Endothelial cell of umbilical vein (primary cell): ENCODE measurements around the gene SSX2IP. TPM values are rescaled to one million over a fixed set of nuclear protein-coding genes. Genes with fewer than 3 reads are reported as not detected.

Source experiments
- BruUV-seq: library from RNA; stranded (reverse); fragments of 400-500 nt; replicated peaks from 2 replicates; lab custom pipeline; 2021; lab: Mats Ljungman, UMichigan
- CTCF ChIA-PET: fragments of 300-600, 350-600 bp; sonication (Branson Sonifier 250); formaldehyde crosslinking; loops from one replicate; lab custom pipeline; 2021; ENCODE audit warnings: antibody characterized with exemption, inconsistent platforms; lab: Charles Lee
- POLR2A ChIA-PET: fragments of 300-600, 350-600 bp; sonication (Branson Sonifier 250); formaldehyde crosslinking; loops from one replicate; lab custom pipeline; 2021; ENCODE audit warnings: antibody characterized with exemption, inconsistent platforms; lab: Charles Lee
- DNase-seq: peaks from one replicate; pipeline ENCODE4 v3.0.0-alpha.2; 2011; ENCODE audit warnings: low read depth, low spot score
- FAIRE-seq: peaks from 2 replicates; lab custom pipeline; 2011; peaks lifted over from hg19 to GRCh38; lab: Jason Lieb, UNC
- H2AFZ ChIP-seq: 2 replicates; pipeline ENCODE4 v1.6.0; 2012; ENCODE audit warnings: low read depth, low read length, control low read depth, inconsistent platforms
- H3K27ac ChIP-seq: 2 replicates; pipeline ENCODE4 v1.5.1; 2011; ENCODE audit warnings: low read depth, mild to moderate bottlenecking, control low read depth, low read length, moderate library complexity; ENCODE audit not compliant: insufficient read depth
- H3K27me3 ChIP-seq, 2 experiments: 2 replicates each; pipeline versions ENCODE4 v1.6.0 to v1.6.1; 2011; ENCODE audit warnings: low read length in 2 of 2, mixed read lengths in 1 of 2; ENCODE audit not compliant: control insufficient read depth in 2 of 2, insufficient read depth in 2 of 2
- H3K36me3 ChIP-seq, 2 experiments: 2 replicates in 1 of 2; 3 replicates in 1 of 2; pipeline ENCODE4 v1.5.1; 2011; ENCODE audit warnings: low read length in 2 of 2, mild to moderate bottlenecking in 1 of 2, moderate library complexity in 1 of 2; ENCODE audit not compliant: control insufficient read depth in 2 of 2, insufficient read depth in 2 of 2; ENCODE audit errors: extremely low read depth in 1 of 2
- H3K4me1 ChIP-seq: 3 replicates; pipeline ENCODE4 v1.5.1; 2011; ENCODE audit warnings: mild to moderate bottlenecking, low read length; ENCODE audit not compliant: control insufficient read depth, insufficient read depth; ENCODE audit errors: extremely low read depth
- H3K4me2 ChIP-seq: 2 replicates; pipeline ENCODE4 v1.6.1; 2011; ENCODE audit warnings: low read length, control low read depth, mixed read lengths; ENCODE audit not compliant: insufficient read depth
- H3K4me3 ChIP-seq, 3 experiments: fragments of 200-600 bp in 1 of 3; sonication (generic), shearing (Covaris generic) in 1 of 3; replicated peaks in 1 of 3; 2 replicates each; pipeline ENCODE4 v1.5.1; 2011 to 2016; ENCODE audit warnings: control low read depth in 3 of 3, low read length in 3 of 3, mild to moderate bottlenecking in 2 of 3, inconsistent platforms in 1 of 3, low read depth in 1 of 3, moderate library complexity in 1 of 3; ENCODE audit not compliant: insufficient read depth in 1 of 3
- H3K79me2 ChIP-seq: 2 replicates; pipeline ENCODE4 v1.6.0; 2012; ENCODE audit warnings: low read length, inconsistent platforms; ENCODE audit not compliant: control insufficient read depth, insufficient read depth
- H3K9ac ChIP-seq: replicated peaks from 2 replicates; pipeline ENCODE3; 2011; ENCODE audit warnings: low read length, control low read depth; ENCODE audit not compliant: insufficient read depth; ENCODE audit errors: extremely low read depth
- H3K9me1 ChIP-seq: replicated peaks from 3 replicates; pipeline ENCODE4 v1.6.0; 2011; ENCODE audit warnings: mild to moderate bottlenecking, low read length; ENCODE audit not compliant: control insufficient read depth, insufficient read depth; ENCODE audit errors: extremely low read depth
- H3K9me3 ChIP-seq: replicated peaks from 2 replicates; pipeline ENCODE4 v1.5.1; 2012; ENCODE audit warnings: low read length, inconsistent platforms; ENCODE audit not compliant: control insufficient read depth, insufficient read depth
- H4K20me1 ChIP-seq: replicated peaks from 2 replicates; pipeline ENCODE3; 2011; ENCODE audit warnings: mild to moderate bottlenecking, low read length; ENCODE audit not compliant: control insufficient read depth, insufficient read depth; ENCODE audit errors: extremely low read depth
- EZH2 ChIP-seq: IDR thresholded peaks from 2 replicates; pipeline ENCODE4 v1.6.1; 2012; ENCODE audit warnings: borderline replicate concordance, low read depth, mild to moderate bottlenecking, moderate library complexity, low read length, inconsistent platforms; ENCODE audit not compliant: severe bottlenecking
- FOS ChIP-seq: IDR thresholded peaks from 2 replicates; pipeline ENCODE4 v1.6.1; 2011; ENCODE audit warnings: mild to moderate bottlenecking, low read length, moderate library complexity, borderline replicate concordance; ENCODE audit not compliant: insufficient read depth
- JUN ChIP-seq: IDR thresholded peaks from 2 replicates; pipeline ENCODE4 v1.6.1; 2011; ENCODE audit warnings: borderline replicate concordance, low read depth; ENCODE audit not compliant: insufficient read length, insufficient read depth
- MYC ChIP-seq: IDR thresholded peaks from one replicate; pipeline ENCODE4 v1.6.1; 2011; ENCODE audit warnings: mild to moderate bottlenecking, low read depth, low read length
- POLR2A ChIP-seq: IDR thresholded peaks from 2 replicates; pipeline ENCODE4 v1.6.1; 2012; ENCODE audit warnings: low read depth, mild to moderate bottlenecking, control low read depth, low read length
- POLR2AphosphoS5 ChIP-seq: IDR thresholded peaks from 2 replicates; pipeline ENCODE4 v1.6.1; 2012; ENCODE audit warnings: low read depth, mild to moderate bottlenecking, control low read depth, low read length, moderate library complexity; ENCODE audit not compliant: insufficient read depth
- dilution Hi-C: fragments of 300-500 bp; cut with MboI; formaldehyde crosslinking; loops from one replicate; pipeline ENCODE4 v1.15.0; 2019; ENCODE audit warnings: low sequenced_read_pairs; ENCODE audit not compliant: extremely low pct_ligation_motif_present
- intact Hi-C: fragments of 100-400 bp; cut with micrococcal nuclease; formaldehyde crosslinking; loops from one replicate; pipeline ENCODE4 v1.10.0; 2022
- polyA plus RNA-seq, 4 experiments: library from polyadenylated mRNA; depleted of rRNA in 3 of 4; stranded (reverse) in 3 of 4; unstranded in 1 of 4; fragments of >200 nt; gene quantifications; 2 replicates each; pipeline versions ENCODE4 v1.2.1 to v1.2.3, GENCODE V29; 2011 to 2012; ENCODE audit warnings: missing spikeins in 1 of 4
- total RNA-seq: library from RNA; stranded (reverse); gene quantifications from 2 replicates; pipeline ENCODE4 v1.2.3, GENCODE V29; 2021
- TF ChIP-seq, protein P1 (sequence below), 2 donors: IDR thresholded peaks; 1 replicate in 1 of 2; 2 replicates in 1 of 2; pipeline ENCODE4 v1.5.1; 2011; ENCODE audit warnings: low read length in 2 of 2, mild to moderate bottlenecking in 2 of 2, moderate library complexity in 2 of 2, control low read depth in 1 of 2, inconsistent platforms in 1 of 2, low read depth in 1 of 2; ENCODE audit not compliant: insufficient read depth in 1 of 2; ENCODE audit errors: extremely low read depth in 1 of 2

Gene SSX2IP
- total and polyA plus RNA-seq, 2 donors (not counting 3 experiments of a cell fraction or from before 2014, with no cell fraction given), result 0.77 to 8.4 TPM

DNA sequence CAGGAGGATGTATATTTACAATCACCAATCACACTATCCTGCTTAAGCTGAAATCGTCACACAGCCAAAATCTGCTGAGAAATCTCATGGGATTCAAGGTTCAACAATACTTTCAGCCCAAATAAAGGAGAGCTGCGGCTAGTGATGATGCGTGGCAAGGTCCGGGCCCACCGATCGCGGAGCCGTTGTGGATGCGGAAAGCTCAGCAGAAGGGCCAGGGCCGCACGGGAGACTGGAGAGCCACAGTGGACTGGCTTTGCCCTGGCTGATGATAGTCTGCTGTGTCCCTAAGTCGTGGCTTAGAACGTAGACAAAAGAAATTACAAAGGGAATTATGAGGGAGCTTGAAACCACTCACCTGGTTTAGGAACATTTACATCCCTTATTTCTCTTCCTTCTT lies 48.0 kb upstream of the SSX2IP start:
- ChIA-PET CTCF (interaction anchor here (0.9 to 3.2 kb wide), 4 partner anchors 13 to 296 kb away, joined by 3 to 13 read pairs (median 4); no protein-coding TSS in a partner anchor), POLR2A (no interaction called here)
- Histone ChIP-seq H3K9me1 (no peaks in the 10 kb centered on the region), H3K4me3 (no peak overlapping the region), H4K20me1 (no peaks in the 10 kb centered on the region), H3K4me1 (no peaks in the 10 kb centered on the region), H2AFZ (no peak overlapping the region), H3K36me3 (no peaks in the 10 kb centered on the region), H3K27me3 (peaks cover 2 to 14% of the 10 kb centered on the region in 2 experiments), H3K27ac (no peak overlapping the region), H3K79me2 (no peaks in the 10 kb centered on the region), H3K9ac (no peak overlapping the region), H3K9me3 (no peaks in the 10 kb centered on the region), H3K4me2 (no peak overlapping the region)
- DNase-seq (no peak), FAIRE-seq (no peak)
- intact Hi-C loops (no loop called here), dilution Hi-C loops (no loop called here)
- no TSS peak for BruUV-seq
- TF ChIP-seq POLR2AphosphoS5, result no peak
- TF ChIP-seq FOS, result no peak
- TF ChIP-seq MYC, result no peak
- no peak for TF ChIP-seq EZH2
- TF ChIP-seq, protein P1, sequence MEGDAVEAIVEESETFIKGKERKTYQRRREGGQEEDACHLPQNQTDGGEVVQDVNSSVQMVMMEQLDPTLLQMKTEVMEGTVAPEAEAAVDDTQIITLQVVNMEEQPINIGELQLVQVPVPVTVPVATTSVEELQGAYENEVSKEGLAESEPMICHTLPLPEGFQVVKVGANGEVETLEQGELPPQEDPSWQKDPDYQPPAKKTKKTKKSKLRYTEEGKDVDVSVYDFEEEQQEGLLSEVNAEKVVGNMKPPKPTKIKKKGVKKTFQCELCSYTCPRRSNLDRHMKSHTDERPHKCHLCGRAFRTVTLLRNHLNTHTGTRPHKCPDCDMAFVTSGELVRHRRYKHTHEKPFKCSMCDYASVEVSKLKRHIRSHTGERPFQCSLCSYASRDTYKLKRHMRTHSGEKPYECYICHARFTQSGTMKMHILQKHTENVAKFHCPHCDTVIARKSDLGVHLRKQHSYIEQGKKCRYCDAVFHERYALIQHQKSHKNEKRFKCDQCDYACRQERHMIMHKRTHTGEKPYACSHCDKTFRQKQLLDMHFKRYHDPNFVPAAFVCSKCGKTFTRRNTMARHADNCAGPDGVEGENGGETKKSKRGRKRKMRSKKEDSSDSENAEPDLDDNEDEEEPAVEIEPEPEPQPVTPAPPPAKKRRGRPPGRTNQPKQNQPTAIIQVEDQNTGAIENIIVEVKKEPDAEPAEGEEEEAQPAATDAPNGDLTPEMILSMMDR (IDR thresholded peaks at IDR 0.05; ENCODE audit: extremely low read depth in 1 of 2, insufficient read depth in 1 of 2, low read depth in 1 of 2, low read length in 2 of 2), result no peak
- no peak for TF ChIP-seq JUN
- no peak for TF ChIP-seq POLR2A
